ENCODE results near the gene CAMTA1.

- TF ChIP-seq, protein P1, sequence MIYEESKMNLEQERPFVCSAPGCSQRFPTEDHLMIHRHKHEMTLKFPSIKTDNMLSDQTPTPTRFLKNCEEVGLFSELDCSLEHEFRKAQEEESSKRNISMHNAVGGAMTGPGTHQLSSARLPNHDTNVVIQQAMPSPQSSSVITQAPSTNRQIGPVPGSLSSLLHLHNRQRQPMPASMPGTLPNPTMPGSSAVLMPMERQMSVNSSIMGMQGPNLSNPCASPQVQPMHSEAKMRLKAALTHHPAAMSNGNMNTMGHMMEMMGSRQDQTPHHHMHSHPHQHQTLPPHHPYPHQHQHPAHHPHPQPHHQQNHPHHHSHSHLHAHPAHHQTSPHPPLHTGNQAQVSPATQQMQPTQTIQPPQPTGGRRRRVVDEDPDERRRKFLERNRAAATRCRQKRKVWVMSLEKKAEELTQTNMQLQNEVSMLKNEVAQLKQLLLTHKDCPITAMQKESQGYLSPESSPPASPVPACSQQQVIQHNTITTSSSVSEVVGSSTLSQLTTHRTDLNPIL (CRISPR knock-in tag; IDR thresholded peaks at IDR 0.05; ENCODE audit: low read depth): no peak
- TF ChIP-seq CSDC2 (CRISPR knock-in tag; IDR thresholded peaks at IDR 0.05) (no peak), SNAI2 (CRISPR knock-in tag; IDR thresholded peaks at IDR 0.05) (no peak), ZFP3 (CRISPR knock-in tag; IDR thresholded peaks at IDR 0.05) (no peak), ZFP30 (CRISPR knock-in tag; IDR thresholded peaks at IDR 0.05) (no peak), POU6F1 (CRISPR knock-in tag; IDR thresholded peaks at IDR 0.05; ENCODE audit: borderline replicate concordance, low read depth) (no peak), ZC3H10 (CRISPR knock-in tag; IDR thresholded peaks at IDR 0.05) (no peak)
- TF ChIP-seq, protein P2, sequence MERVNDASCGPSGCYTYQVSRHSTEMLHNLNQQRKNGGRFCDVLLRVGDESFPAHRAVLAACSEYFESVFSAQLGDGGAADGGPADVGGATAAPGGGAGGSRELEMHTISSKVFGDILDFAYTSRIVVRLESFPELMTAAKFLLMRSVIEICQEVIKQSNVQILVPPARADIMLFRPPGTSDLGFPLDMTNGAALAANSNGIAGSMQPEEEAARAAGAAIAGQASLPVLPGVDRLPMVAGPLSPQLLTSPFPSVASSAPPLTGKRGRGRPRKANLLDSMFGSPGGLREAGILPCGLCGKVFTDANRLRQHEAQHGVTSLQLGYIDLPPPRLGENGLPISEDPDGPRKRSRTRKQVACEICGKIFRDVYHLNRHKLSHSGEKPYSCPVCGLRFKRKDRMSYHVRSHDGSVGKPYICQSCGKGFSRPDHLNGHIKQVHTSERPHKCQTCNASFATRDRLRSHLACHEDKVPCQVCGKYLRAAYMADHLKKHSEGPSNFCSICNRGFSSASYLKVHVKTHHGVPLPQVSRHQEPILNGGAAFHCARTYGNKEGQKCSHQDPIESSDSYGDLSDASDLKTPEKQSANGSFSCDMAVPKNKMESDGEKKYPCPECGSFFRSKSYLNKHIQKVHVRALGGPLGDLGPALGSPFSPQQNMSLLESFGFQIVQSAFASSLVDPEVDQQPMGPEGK (CRISPR knock-in tag; IDR thresholded peaks at IDR 0.05; ENCODE audit: borderline replicate concordance): no peak
- TF ChIP-seq, protein P3, sequence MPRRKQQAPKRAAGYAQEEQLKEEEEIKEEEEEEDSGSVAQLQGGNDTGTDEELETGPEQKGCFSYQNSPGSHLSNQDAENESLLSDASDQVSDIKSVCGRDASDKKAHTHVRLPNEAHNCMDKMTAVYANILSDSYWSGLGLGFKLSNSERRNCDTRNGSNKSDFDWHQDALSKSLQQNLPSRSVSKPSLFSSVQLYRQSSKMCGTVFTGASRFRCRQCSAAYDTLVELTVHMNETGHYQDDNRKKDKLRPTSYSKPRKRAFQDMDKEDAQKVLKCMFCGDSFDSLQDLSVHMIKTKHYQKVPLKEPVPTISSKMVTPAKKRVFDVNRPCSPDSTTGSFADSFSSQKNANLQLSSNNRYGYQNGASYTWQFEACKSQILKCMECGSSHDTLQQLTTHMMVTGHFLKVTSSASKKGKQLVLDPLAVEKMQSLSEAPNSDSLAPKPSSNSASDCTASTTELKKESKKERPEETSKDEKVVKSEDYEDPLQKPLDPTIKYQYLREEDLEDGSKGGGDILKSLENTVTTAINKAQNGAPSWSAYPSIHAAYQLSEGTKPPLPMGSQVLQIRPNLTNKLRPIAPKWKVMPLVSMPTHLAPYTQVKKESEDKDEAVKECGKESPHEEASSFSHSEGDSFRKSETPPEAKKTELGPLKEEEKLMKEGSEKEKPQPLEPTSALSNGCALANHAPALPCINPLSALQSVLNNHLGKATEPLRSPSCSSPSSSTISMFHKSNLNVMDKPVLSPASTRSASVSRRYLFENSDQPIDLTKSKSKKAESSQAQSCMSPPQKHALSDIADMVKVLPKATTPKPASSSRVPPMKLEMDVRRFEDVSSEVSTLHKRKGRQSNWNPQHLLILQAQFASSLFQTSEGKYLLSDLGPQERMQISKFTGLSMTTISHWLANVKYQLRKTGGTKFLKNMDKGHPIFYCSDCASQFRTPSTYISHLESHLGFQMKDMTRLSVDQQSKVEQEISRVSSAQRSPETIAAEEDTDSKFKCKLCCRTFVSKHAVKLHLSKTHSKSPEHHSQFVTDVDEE (CRISPR knock-in tag; IDR thresholded peaks at IDR 0.05): no peak
Observed at GRCh38 chr1:7695497-7696117, 910.4 kb downstream of the CAMTA1 start.
